HG02981 (cell line): ENCODE measurements around the gene PHF23.
A peak's percentile ranks its signal among the peaks of the same experiment; 100 is the strongest.

Source experiments
- ATAC-seq: cut with Tn5 transposase; IDR thresholded peaks from one replicate; pipeline ENCODE4 v1.9.1; 2021; ENCODE audit warnings: mild to moderate bottlenecking, moderate library complexity; ENCODE audit not compliant: unreplicated experiment

PHF23 gene

GRCh38 chr17:7239091-7240027 lies at the start of gene PHF23:
Gene PHF23 (minus strand): TSS chr17:7239457. CDS start chr17:7239279, 178 bp downstream.
- peak; percentile 47 for ATAC-seq

- ATAC-seq: no peak
Measured at GRCh38 chr17:7285679-7286078, 46.4 kb upstream of the PHF23 start.

DNA sequence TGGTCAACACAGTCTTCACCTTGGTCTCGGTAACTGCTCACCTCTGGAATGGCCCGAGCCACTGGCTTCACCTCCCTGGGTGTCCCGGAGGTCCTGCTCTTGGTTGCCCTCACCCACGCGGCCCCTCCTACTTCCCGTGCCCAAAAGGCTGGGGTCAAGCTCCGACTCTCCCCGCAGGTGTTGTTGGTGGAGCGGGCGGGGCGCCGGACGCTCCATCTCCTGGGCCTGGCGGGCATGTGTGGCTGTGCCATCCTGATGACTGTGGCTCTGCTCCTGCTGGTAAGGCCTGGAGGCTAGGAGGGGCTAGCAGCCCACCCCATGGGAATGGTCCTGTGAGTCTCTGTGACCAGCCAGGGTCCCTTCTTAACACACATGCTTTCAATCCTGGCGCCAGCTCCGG lies 45.7 kb upstream of the PHF23 start:
- ATAC-seq: no peak

DNA sequence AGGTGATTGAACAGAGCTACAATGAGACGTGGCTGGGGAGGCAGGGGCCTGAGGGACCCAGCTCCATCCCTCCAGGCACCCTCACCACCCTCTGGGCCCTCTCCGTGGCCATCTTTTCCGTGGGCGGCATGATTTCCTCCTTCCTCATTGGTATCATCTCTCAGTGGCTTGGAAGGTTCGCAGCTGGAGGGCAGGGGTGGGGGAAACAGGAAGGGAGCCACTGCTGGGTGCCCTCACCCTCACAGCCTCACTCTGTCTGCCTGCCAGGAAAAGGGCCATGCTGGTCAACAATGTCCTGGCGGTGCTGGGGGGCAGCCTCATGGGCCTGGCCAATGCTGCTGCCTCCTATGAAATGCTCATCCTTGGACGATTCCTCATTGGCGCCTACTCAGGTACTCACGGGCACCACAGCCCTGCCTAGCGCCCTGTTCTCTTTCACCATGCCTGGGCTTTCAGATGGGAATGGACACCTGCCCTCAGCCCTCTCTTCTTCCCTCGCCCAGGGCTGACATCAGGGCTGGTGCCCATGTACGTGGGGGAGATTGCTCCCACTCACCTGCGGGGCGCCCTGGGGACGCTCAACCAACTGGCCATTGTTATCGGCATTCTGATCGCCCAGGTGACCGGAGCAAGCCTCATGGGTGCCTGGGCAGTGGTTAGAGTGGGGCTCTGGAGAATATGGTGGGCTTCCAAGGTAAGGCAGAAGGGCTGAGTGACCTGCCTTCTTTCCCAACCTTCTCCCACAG lies 44.4 kb upstream of the PHF23 start:
- no peak for ATAC-seq

- ATAC-seq: no peak
Measured at GRCh38 chr17:7282752-7283321, 43.6 kb upstream of the PHF23 start.

GRCh38 chr17:7281953-7282751 lies 42.9 kb upstream of the PHF23 start:
- no peak for ATAC-seq

DNA sequence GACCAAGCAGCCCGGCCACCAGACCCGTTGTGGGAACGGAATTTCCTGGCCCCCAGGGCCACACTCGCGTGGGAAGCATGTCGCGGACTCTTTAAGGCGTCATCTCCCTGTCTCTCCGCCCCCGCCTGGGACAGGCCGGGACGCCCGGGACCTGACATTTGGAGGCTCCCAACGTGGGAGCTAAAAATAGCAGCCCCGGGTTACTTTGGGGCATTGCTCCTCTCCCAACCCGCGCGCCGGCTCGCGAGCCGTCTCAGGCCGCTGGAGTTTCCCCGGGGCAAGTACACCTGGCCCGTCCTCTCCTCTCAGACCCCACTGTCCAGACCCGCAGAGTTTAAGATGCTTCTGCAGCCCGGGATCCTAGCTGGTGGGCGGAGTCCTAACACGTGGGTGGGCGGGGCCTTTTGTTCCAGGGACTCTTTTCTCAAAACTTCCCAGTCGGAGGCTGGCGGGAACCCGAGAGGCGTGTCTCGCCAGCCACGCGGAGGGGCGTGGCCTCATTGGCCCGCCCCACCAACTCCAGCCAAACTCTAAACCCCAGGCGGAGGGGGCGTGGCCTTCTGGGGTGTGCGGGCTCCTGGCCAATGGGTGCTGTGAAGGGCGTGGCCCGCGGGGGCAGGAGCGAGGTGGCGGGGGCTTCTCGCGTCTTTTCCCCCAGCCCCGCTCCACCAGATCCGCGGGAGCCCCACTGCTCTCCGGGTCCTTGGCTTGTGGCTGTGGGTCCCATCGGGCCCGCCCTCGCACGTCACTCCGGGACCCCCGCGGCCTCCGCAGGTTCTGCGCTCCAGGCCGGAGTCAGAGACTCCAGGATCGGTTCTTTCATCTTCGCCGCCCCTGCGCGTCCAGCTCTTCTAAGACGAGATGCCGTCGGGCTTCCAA lies 42.1 kb upstream of the PHF23 start, which contains the start of gene SLC2A4:
Gene SLC2A4, plus strand, starts transcription at position 645 of the 879 bp plus-strand sequence. Its CDS starts 217 bp downstream, at position 862.
- ATAC-seq: peak; percentile 52

GRCh38 chr17:7280519-7281073 lies 41.3 kb upstream of the PHF23 start:
- ATAC-seq: peak; percentile 54

DNA sequence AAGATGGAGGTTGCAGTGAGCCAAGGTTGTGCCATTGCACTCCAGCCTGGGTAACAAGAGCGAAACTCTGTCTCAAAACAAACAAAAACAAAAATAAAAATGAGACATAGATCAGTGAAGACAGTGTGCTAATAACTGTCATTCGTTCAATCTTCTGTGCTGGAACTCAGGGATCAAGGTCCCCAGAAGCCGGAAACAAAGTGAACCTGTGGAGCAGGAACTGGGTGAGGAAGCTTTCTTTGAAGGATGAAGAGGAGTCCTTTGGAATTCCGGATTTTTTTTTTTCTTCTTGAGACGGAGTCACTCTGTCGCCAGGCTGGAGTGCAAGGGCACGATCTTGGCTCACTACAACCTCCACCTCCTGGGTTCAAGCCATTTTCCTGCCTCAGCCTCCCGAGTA lies 40.2 kb upstream of the PHF23 start:
- no peak for ATAC-seq

- ATAC-seq: no peak
Measured at GRCh38 chr17:7266784-7267183, 27.5 kb upstream of the PHF23 start.

GRCh38 chr17:7263801-7264078 lies 24.5 kb upstream of the PHF23 start:
- ATAC-seq: no peak

- no peak for ATAC-seq
Measured at GRCh38 chr17:7262935-7263800, 23.9 kb upstream of the PHF23 start.

- ATAC-seq: no peak
Measured at GRCh38 chr17:7262192-7262934, 23.1 kb upstream of the PHF23 start, which contains the start of gene CLDN7. Gene CLDN7 (minus strand): TSS chr17:7262478. CDS start chr17:7262043, 435 bp downstream.

- no peak for ATAC-seq
Measured at GRCh38 chr17:7261379-7262191, 22.3 kb upstream of the PHF23 start.

- ATAC-seq: no peak
Measured at GRCh38 chr17:7260651-7261378, 21.6 kb upstream of the PHF23 start.

- ATAC-seq: no peak
Measured at GRCh38 chr17:7260151-7260550, 20.9 kb upstream of the PHF23 start.
